DND-41 (cell line): ENCODE data around the gene NFIA.

ENCODE experiments used
- CTCF ChIP-seq: IDR thresholded peaks from 2 replicates; pipeline ENCODE4 v1.5.1; 2012; ENCODE audit warnings: borderline replicate concordance, low read length, moderate library complexity, mild to moderate bottlenecking; ENCODE audit not compliant: poor library complexity, severe bottlenecking; ENCODE audit errors: extremely low read depth
- EZH2 ChIP-seq: IDR thresholded peaks from 3 replicates; pipeline ENCODE4 v1.6.1; 2012; ENCODE audit warnings: borderline replicate concordance, low read depth, mild to moderate bottlenecking, moderate library complexity, low read length, inconsistent platforms; ENCODE audit not compliant: severe bottlenecking

- TF ChIP-seq CTCF (no peak), EZH2 (no peak)
Measured at GRCh38 chr1:61442544-61442943, 360.2 kb downstream of the NFIA start.
